NT2/D1 (cell line): ENCODE data around the gene PRTG.

Source experiments
- DNase-seq: peaks from one replicate; pipeline ENCODE4 v3.0.0-alpha.2; 2011; ENCODE audit warnings: low read depth, low spot score
- H3K27me3 ChIP-seq: 2 replicates; pipeline ENCODE4 v1.6.0; 2011; ENCODE audit warnings: mild to moderate bottlenecking; ENCODE audit not compliant: insufficient read length, insufficient read depth
- H3K36me3 ChIP-seq: 2 replicates; pipeline ENCODE4 v1.6.1; 2011; ENCODE audit warnings: mild to moderate bottlenecking, low read length, mixed read lengths; ENCODE audit not compliant: insufficient read depth, insufficient read length
- H3K4me1 ChIP-seq: 2 replicates; pipeline ENCODE4 v1.5.1; 2011; ENCODE audit not compliant: insufficient read depth, insufficient read length
- H3K4me3 ChIP-seq: 2 replicates; pipeline ENCODE4 v1.5.1; 2011; ENCODE audit warnings: low read depth; ENCODE audit not compliant: insufficient read length
- H3K9ac ChIP-seq: 2 replicates; pipeline ENCODE4 v1.6.0; 2011; ENCODE audit warnings: low read depth; ENCODE audit not compliant: insufficient read length
- H3K9me3 ChIP-seq: 2 replicates; pipeline ENCODE4 v1.5.1; 2011; ENCODE audit warnings: mild to moderate bottlenecking, low read length; ENCODE audit not compliant: insufficient read depth
- SUZ12 ChIP-seq: IDR thresholded peaks from 2 replicates; pipeline ENCODE4 v1.6.1; 2011; ENCODE audit not compliant: insufficient read length, insufficient read depth; ENCODE audit errors: extremely low read depth
- YY1 ChIP-seq: IDR thresholded peaks from 2 replicates; pipeline ENCODE4 v1.6.1; 2011; ENCODE audit not compliant: insufficient read length, insufficient read depth
- ZNF274 ChIP-seq: IDR thresholded peaks from 2 replicates; pipeline ENCODE4 v1.6.1; 2011; ENCODE audit warnings: mild to moderate bottlenecking, low read depth, low read length

Gene PRTG

DNA sequence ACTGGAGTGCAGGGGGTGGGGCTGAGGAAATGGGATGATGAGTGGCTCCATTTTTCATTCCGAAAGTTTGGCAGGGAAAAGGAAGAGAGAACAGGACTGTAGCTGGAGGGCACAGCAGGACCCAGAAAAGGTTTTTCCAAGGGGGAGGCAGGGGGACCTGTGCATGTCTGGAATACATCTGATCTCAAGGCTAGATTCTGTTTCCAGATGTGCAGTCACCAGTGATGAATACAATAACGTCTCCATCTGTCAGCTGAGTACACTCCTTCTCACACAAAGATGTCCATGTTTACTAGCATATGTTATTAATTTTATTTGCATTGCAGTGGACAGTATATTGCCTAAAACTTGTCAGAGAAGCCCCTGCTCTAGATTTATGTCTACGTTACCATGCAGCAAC, 39.9 kb upstream of the PRTG start:
- DNase-seq = no peak
- TF ChIP-seq YY1 (no peak), SUZ12 (no peak), ZNF274 (no peak)
- Histone ChIP-seq H3K27me3 (no peaks in the 10 kb centered on the region), H3K36me3 (no peaks in the 10 kb centered on the region), H3K9me3 (no peaks in the 10 kb centered on the region; the same call in 1 of the 2 replicates), H3K4me3 (no peak overlapping the region), H3K4me1 (peaks cover 2% of the 10 kb centered on the region), H3K9ac (no peak overlapping the region)

DNA sequence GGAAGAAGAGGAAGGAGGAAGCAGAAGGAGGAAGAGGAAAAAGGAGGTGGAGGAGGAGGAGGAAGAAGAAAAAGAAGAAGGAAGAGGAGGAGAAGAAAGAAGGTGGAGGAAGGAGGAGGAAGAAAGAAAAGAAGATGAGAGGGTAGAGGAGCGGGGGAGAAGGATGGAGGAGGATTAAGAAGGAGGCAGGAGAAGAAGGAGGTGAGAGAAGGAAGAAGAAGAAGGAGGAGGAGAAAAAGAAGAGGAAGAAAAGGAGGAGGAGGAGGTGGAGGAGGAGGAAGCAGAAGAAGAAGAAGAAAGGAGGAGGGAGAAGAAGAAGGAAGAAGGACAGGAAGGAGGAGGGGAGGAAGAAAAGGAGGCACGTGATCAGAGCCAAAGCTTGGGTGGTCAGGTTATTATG, 37.3 kb upstream of the PRTG start:
- Histone ChIP-seq H3K9ac (no peak overlapping the region), H3K4me1 (no peaks in the 10 kb centered on the region), H3K9me3 (no peaks in the 10 kb centered on the region; the same call in 1 of the 2 replicates), H3K36me3 (no peaks in the 10 kb centered on the region), H3K27me3 (no peaks in the 10 kb centered on the region), H3K4me3 (no peak overlapping the region)
- DNase-seq = no peak
- no peak for TF ChIP-seq ZNF274
- no peak for TF ChIP-seq SUZ12
- TF ChIP-seq YY1 = no peak

DNA sequence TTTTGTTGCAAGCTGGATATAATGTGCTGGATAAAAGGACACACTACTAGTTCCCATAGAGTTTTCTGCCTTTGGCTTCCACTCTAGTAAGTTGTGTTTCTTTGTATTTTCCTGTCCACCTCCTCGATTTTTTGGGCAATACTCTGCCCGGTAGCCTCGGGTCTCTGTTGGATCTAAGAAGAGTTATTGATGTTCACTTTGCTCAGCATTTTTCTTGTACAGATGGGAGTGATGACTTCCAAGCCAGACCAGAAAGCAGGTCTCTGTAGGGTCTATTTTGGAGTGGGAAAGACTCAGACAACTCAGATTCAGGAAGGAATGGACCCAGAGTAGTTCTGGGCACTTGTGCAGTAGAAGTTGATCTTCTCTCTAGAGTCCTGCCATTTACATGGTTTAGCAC, 36.0 kb upstream of the PRTG start:
- Histone ChIP-seq H3K9me3 (no peaks in the 10 kb centered on the region; the same call in 1 of the 2 replicates), H3K4me3 (no peak overlapping the region), H3K27me3 (no peaks in the 10 kb centered on the region), H3K4me1 (peaks cover 2% of the 10 kb centered on the region), H3K36me3 (no peaks in the 10 kb centered on the region), H3K9ac (no peak overlapping the region)
- no peak for DNase-seq
- no peak for TF ChIP-seq ZNF274
- no peak for TF ChIP-seq YY1
- no peak for TF ChIP-seq SUZ12

DNA sequence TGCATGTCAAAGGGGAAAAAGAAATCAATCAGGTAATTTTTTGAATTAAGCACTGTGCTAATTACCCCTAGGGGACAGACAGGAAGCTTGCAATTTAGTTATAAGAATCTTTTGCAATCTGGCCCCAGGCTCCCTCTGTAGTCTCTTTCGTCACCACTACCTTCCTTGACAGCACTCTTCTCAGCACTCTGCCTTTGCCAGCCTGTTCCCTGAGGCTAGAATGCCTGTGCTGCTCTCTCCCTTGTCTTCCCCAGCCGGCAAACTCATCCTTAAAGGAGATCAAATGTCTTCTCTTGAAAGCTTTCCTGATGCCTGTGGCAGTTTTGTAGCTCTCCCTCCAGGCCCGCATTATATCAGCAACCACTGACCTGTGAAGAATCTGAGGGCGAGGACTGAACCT, 32.4 kb upstream of the PRTG start:
- H3K36me3 ChIP-seq = no peaks in the 10 kb centered on the region
- peaks cover 5% of the 10 kb centered on the region for H3K4me1 ChIP-seq
- H3K9me3 ChIP-seq = no peaks in the 10 kb centered on the region
- no peak overlapping the region for H3K9ac ChIP-seq
- TF ChIP-seq ZNF274 (no peak), SUZ12 (no peak), YY1 (no peak)
- no peaks in the 10 kb centered on the region for H3K27me3 ChIP-seq
- no peak overlapping the region for H3K4me3 ChIP-seq
- no peak for DNase-seq

DNA sequence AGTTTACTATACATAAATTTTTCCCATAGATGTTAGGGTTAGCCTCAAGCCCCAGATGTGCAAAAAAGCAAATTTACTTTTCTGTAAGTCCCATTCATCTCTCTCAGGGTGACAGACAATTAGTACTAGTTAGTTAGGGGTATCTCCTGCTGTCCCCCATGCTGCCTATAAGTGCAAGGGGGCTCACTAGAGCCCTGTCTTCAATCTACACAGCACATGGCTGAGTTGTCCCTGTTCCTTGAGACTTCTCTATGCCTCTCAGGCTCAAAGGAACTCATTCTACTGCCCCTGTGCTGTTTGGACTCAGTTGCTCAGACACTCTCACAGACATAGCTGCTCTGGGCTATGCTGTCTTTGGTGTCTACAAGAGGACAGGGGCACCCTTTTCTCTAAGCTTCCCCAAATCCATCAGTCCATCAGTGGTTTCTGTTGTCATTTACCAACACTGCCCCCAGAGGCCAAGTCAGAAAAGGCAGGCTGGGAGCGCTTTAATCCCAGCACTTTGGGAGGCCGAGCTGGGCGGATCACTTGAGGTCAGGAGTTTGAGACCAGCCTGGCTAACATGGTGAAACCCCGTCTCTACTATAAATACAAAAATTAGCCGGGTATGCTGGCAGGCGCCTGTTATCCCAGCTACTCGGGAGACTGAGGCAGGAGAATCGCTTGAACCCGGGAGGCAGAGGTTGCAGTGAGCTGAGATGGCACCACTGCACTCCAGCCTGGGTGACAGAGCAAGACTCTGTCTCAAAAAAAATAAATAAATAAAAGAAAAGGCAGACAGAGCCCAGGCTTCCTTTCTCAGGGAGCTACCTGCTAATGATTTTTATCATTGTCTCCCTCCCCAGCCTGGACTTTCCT, 31.4 kb upstream of the PRTG start:
- TF ChIP-seq ZNF274 (no peak), YY1 (no peak), SUZ12 (no peak)
- H3K27me3 ChIP-seq = no peaks in the 10 kb centered on the region
- H3K36me3 ChIP-seq = no peaks in the 10 kb centered on the region
- no peaks in the 10 kb centered on the region for H3K9me3 ChIP-seq
- H3K4me1 ChIP-seq = peaks cover 5% of the 10 kb centered on the region
- H3K4me3 ChIP-seq = no peak overlapping the region
- H3K9ac ChIP-seq = no peak overlapping the region
- no peak for DNase-seq

DNA sequence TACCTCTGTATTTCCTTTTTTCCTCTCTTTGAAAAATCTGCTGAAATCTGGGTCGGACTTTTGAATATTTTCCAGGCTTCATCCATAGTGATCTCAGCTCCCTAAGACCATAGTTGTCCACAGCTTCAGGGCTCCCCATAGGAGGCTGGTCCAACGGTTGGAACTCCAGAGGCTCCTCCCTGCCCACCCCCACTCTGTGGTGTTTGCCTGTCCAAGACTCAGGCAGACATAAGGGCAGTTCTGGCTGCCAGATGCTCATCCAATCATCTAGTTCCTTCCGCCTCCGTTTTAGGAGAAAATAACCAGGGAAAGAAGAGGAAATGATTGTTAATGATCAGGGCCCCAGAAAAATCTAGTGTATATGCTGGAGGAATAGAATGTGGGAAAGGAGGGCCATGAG, 27.9 kb upstream of the PRTG start:
- no peak for DNase-seq
- Histone ChIP-seq H3K4me1 (peaks cover 5% of the 10 kb centered on the region), H3K36me3 (no peaks in the 10 kb centered on the region), H3K9me3 (no peaks in the 10 kb centered on the region), H3K27me3 (no peaks in the 10 kb centered on the region), H3K4me3 (no peak overlapping the region), H3K9ac (no peak overlapping the region)
- TF ChIP-seq SUZ12 = no peak
- no peak for TF ChIP-seq ZNF274
- no peak for TF ChIP-seq YY1

DNA sequence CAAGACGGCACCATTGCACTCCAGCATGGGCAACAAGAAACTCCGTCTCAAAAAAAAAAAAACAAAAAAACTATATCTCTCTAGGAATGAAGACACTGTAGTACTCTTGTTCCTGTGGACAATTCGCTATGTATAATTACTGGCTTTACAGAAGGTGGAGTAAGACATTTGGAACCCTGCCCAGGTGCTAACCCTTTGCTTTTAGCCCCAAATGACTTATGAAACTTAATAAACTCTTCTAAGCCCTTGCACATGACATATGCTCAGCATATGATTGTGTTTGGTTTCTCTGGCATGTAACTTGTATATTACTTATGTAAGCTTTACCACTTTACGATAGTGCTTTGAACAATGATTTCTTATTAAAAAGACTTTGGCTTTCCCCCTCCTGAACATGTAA, 27.3 kb upstream of the PRTG start:
- no peak for DNase-seq
- no peaks in the 10 kb centered on the region for H3K9me3 ChIP-seq

More for the DNA sequence above, 27.3 kb upstream of the PRTG start:
- Histone ChIP-seq H3K4me1 (peaks cover 5% of the 10 kb centered on the region), H3K36me3 (no peaks in the 10 kb centered on the region), H3K27me3 (no peaks in the 10 kb centered on the region), H3K9ac (no peak overlapping the region), H3K4me3 (no peak overlapping the region)
- TF ChIP-seq ZNF274 = no peak
- no peak for TF ChIP-seq SUZ12
- TF ChIP-seq YY1 = no peak
